Activated T-cell treated with anti-CD3 and anti-CD28 coated beads, Interleukin-2, amount 50 U/mL, for 72 hours (primary cell): Measurements from ENCODE around the gene EEPD1. TPM values are rescaled to one million over a fixed set of nuclear protein-coding genes. Genes with fewer than 3 reads are reported as not detected.

Experiments
- ATAC-seq, 2 donors: fragments of 150-1000 bp; cut with Tn5 transposase; replicated peaks in 1 of 2; 2 replicates each; pipeline ENCODE4 v1.10.0; 2021; ENCODE audit warnings: moderate library complexity in 2 of 2, mild to moderate bottlenecking in 1 of 2
- DNase-seq, 2 donors: peaks; one replicate each; pipeline ENCODE4 v3.0.0; 2021 to 2022; ENCODE audit warnings: mixed read lengths in 1 of 2
- H3K27ac Mint-ChIP-seq: one replicate; pipeline ENCODE4 v1.8.0; 2022; ENCODE audit warnings: mild to moderate bottlenecking, moderate library complexity, mixed read lengths
- H3K27me3 Mint-ChIP-seq: one replicate; pipeline ENCODE4 v1.8.0; 2022; ENCODE audit warnings: low read depth, mixed read lengths
- H3K36me3 Mint-ChIP-seq, 2 donors: one replicate each; pipeline ENCODE4 v1.8.0; 2022; ENCODE audit warnings: mixed read lengths in 2 of 2, mild to moderate bottlenecking in 1 of 2; ENCODE audit not compliant: insufficient read depth in 2 of 2
- H3K4me1 Mint-ChIP-seq: one replicate; pipeline ENCODE4 v1.8.0; 2022; ENCODE audit warnings: low read depth, mixed read lengths
- H3K4me3 Mint-ChIP-seq, 2 donors: one replicate each; pipeline ENCODE4 v1.8.0; 2022; ENCODE audit warnings: mild to moderate bottlenecking in 2 of 2, mixed read lengths in 2 of 2, moderate library complexity in 2 of 2
- H3K9me3 Mint-ChIP-seq, 2 donors: one replicate each; pipeline ENCODE4 v1.8.0; 2022; ENCODE audit warnings: mixed read lengths in 2 of 2
- total RNA-seq, 2 donors: library from RNA; stranded (reverse); gene quantifications; one replicate each; pipeline ENCODE4 v1.2.3, GENCODE V29; 2022

EEPD1 gene
- total RNA-seq, 2 donors from 2014 or later: 1.2 to 1.8 TPM

GRCh38 chr7:36343548-36343947 lies 190.5 kb downstream of the EEPD1 start:
- Mint-ChIP-seq H3K36me3 (no peaks in the 10 kb centered on the region), H3K27me3 (no peaks in the 10 kb centered on the region), H3K4me3 (no peak overlapping the region), H3K9me3 (no peaks in the 10 kb centered on the region), H3K27ac (no peak overlapping the region), H3K4me1 (no peaks in the 10 kb centered on the region)
- ATAC-seq (no peak), DNase-seq (no peak)

DNA sequence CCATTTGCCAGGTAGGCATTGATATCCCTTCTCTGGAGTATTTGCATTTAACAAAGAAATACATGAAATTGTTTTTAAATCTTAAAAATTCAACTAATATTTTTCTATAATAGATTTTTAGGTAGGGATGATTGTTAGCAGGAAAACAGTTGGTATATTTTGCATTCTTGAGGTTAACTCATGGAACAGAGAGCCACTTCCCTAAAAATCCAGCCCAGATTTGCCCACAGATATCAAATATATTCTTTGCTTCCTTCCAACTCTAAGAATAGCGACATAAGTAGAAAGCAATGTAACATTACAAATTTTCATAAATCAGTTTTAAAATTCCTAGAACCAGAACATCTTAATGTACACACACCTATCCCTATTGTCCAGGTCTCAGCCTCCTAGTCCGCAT lies 191.6 kb downstream of the EEPD1 start:
- DNase-seq: no peak
- H3K27ac Mint-ChIP-seq: no peak overlapping the region
- no peaks in the 10 kb centered on the region for H3K36me3 Mint-ChIP-seq
- H3K9me3 Mint-ChIP-seq: no peaks in the 10 kb centered on the region
- ATAC-seq: no peak
- no peak overlapping the region for H3K4me3 Mint-ChIP-seq
- H3K4me1 Mint-ChIP-seq: no peaks in the 10 kb centered on the region
- H3K27me3 Mint-ChIP-seq: no peaks in the 10 kb centered on the region

GRCh38 chr7:36346260-36346831 lies 193.3 kb downstream of the EEPD1 start:
- Mint-ChIP-seq H3K27ac (no peak overlapping the region), H3K36me3 (no peaks in the 10 kb centered on the region), H3K4me3 (no peak overlapping the region), H3K4me1 (no peaks in the 10 kb centered on the region), H3K9me3 (no peaks in the 10 kb centered on the region), H3K27me3 (no peaks in the 10 kb centered on the region)
- peak in 1 of 2 donors; percentile 55 for ATAC-seq
- no peak for DNase-seq

GRCh38 chr7:36348256-36348655 lies 195.2 kb downstream of the EEPD1 start:
- Mint-ChIP-seq H3K4me1 (no peaks in the 10 kb centered on the region), H3K4me3 (no peak overlapping the region), H3K9me3 (no peaks in the 10 kb centered on the region), H3K27ac (no peak overlapping the region), H3K27me3 (no peaks in the 10 kb centered on the region), H3K36me3 (no peaks in the 10 kb centered on the region)
- no peak for ATAC-seq
- DNase-seq: no peak

GRCh38 chr7:36348771-36349170 lies 195.7 kb downstream of the EEPD1 start:
- DNase-seq: no peak
- no peak for ATAC-seq
- Mint-ChIP-seq H3K4me1 (no peaks in the 10 kb centered on the region), H3K9me3 (no peaks in the 10 kb centered on the region), H3K36me3 (no peaks in the 10 kb centered on the region), H3K27ac (no peak overlapping the region), H3K27me3 (no peaks in the 10 kb centered on the region), H3K4me3 (no peak overlapping the region)

DNA sequence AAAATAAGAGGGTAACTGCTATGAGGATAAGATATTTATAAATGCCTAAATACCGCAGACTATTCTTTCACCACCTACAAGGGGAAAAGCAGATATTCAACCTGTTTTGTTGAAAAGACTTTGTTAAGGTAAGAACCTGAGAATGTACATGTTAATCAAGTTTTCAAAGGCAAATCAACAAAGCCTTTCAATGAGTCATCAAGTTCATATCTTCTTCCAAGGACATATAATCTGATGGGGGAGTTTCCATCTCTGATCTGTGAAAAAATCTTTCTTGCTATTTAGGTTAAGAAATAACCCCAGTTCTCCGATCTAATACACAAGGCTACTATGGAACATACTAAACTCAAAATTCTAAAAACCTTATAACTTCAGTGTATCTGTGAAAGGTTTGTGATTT lies 196.6 kb downstream of the EEPD1 start:
- no peaks in the 10 kb centered on the region for H3K4me1 Mint-ChIP-seq
- H3K27ac Mint-ChIP-seq: no peak overlapping the region
- H3K4me3 Mint-ChIP-seq: no peak overlapping the region
- ATAC-seq: no peak
- no peaks in the 10 kb centered on the region for H3K36me3 Mint-ChIP-seq
- H3K9me3 Mint-ChIP-seq: no peaks in the 10 kb centered on the region
- H3K27me3 Mint-ChIP-seq: no peaks in the 10 kb centered on the region
- DNase-seq: no peak

Other genes starting within 250 kb of the EEPD1 start
- gene ANLN, start 236.6 kb downstream of the EEPD1 start, total RNA-seq: 10 to 100 TPM; 46.1 to 49.5 TPM